Gastroesophageal sphincter (tissue), 3 donors: ENCODE data around the gene SLC35E4.

Experiments
- CTCF ChIP-seq, 4 experiments: fragments of 200-600 bp in 2 of 4; fragments of 450-650 bp in 2 of 4; sonication (generic) in 1 of 4; IDR thresholded peaks; one replicate each; pipeline ENCODE4 v1.5.1; 2017 to 2019; ENCODE audit warnings: antibody characterized with exemption in 4 of 4, mild to moderate bottlenecking in 2 of 4, moderate library complexity in 2 of 4
- EP300 ChIP-seq: sonication (generic); formaldehyde crosslinking; IDR thresholded peaks from one replicate; pipeline ENCODE4 v1.6.1; 2017; ENCODE audit warnings: antibody characterized with exemption, mild to moderate bottlenecking
- POLR2A ChIP-seq, 2 donors: fragments of 450-650 bp; IDR thresholded peaks; one replicate each; pipeline ENCODE4 v1.6.1; 2017; ENCODE audit warnings: antibody characterized with exemption in 2 of 2, mild to moderate bottlenecking in 2 of 2, moderate library complexity in 1 of 2
- POLR2AphosphoS5 ChIP-seq: sonication (generic); formaldehyde crosslinking; IDR thresholded peaks from one replicate; pipeline ENCODE4 v1.6.1; 2017; ENCODE audit warnings: antibody characterized with exemption

DNA sequence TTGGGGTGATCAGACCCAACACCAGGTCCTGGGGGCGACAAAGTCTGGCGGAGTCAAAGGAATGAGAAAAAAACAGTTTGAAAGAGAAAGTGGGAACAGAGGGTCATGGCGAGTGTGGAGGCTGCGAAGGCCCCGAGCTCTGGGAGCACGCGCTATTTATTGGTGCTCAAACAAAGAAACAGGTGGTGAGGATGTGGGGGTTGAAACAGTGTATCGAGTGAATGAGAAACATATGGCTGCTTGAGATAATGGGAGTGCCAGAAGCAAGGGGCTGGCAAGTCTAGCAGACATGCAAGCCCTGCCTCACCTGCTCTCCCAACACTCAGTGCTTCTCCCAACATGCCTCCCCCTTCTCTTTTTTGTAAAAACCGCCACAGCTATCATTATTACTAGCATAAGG is 39.9 kb downstream of the SLC35E4 start:
- TF ChIP-seq POLR2A (IDR thresholded peaks at IDR 0.05), result no peak
- TF ChIP-seq POLR2AphosphoS5, result no peak
- no peak for TF ChIP-seq EP300
- TF ChIP-seq CTCF (IDR thresholded peaks at IDR 0.05), result no peak
